H1 (cell line): ENCODE data around the gene TRDN. TPM values are rescaled to one million over a fixed set of nuclear protein-coding genes. Genes with fewer than 3 reads are reported as not detected.

ENCODE experiments used
- CTCF ChIA-PET: fragments of 300-600 bp; sonication (Branson Sonifier 250); formaldehyde crosslinking; loops from one replicate; lab custom pipeline; 2021; ENCODE audit not compliant: partially characterized antibody; lab: Charles Lee
- POLR2A ChIA-PET: fragments of 300-600 bp; sonication (Branson Sonifier 250); formaldehyde crosslinking; loops from one replicate; lab custom pipeline; 2021; ENCODE audit warnings: inconsistent platforms; ENCODE audit not compliant: partially characterized antibody; lab: Charles Lee
- DNase-seq, 2 experiments: peaks; one replicate each; pipeline versions ENCODE4 v3.0.0 to v3.0.0-alpha.2; 2010 to 2022; ENCODE audit warnings: low spot score in 2 of 2, low read depth in 1 of 2, mixed read lengths in 1 of 2
- FAIRE-seq: peaks from 2 replicates; lab custom pipeline; 2011; peaks lifted over from hg19 to GRCh38; lab: Jason Lieb, UNC
- H2AFZ ChIP-seq: 2 replicates; pipeline ENCODE4 v1.8.1; 2012; ENCODE audit warnings: low read length, inconsistent platforms
- H2AK5ac ChIP-seq: 2 replicates; pipeline ENCODE4 v1.6.1; 2013; ENCODE audit warnings: low read depth, low read length
- H2BK120ac ChIP-seq: replicated peaks from 2 replicates; pipeline ENCODE3; 2013; ENCODE audit warnings: low read depth, low read length, inconsistent platforms
- H2BK12ac ChIP-seq: 2 replicates; pipeline ENCODE4 v1.6.1; 2013; ENCODE audit warnings: low read depth, low read length
- H2BK15ac ChIP-seq: 2 replicates; pipeline ENCODE4 v1.6.1; 2013; ENCODE audit warnings: low read length
- H2BK20ac ChIP-seq: 2 replicates; pipeline ENCODE4 v1.6.1; 2013; ENCODE audit warnings: low read length
- H2BK5ac ChIP-seq: 2 replicates; pipeline ENCODE4 v1.6.1; 2013; ENCODE audit warnings: low read depth, low read length
- H3K14ac ChIP-seq: 2 replicates; pipeline ENCODE4 v1.6.1; 2013; ENCODE audit warnings: inconsistent platforms; ENCODE audit not compliant: insufficient read length
- H3K18ac ChIP-seq: 2 replicates; pipeline ENCODE4 v1.6.1; 2013; ENCODE audit warnings: low read length; ENCODE audit errors: extremely low read depth
- H3K23ac ChIP-seq: 2 replicates; pipeline ENCODE4 v1.6.1; 2013; ENCODE audit warnings: inconsistent platforms; ENCODE audit not compliant: insufficient read length
- H3K23me2 ChIP-seq: 2 replicates; pipeline ENCODE4 v1.6.1; 2013; ENCODE audit warnings: low read depth, low read length
- H3K27ac ChIP-seq: 2 replicates; pipeline ENCODE4 v1.6.1; 2011; ENCODE audit warnings: low read depth, low read length, inconsistent platforms
- H3K27me3 ChIP-seq, 4 experiments: replicated peaks in 1 of 4; 1 replicate in 1 of 4; 2 replicates in 3 of 4; pipeline versions ENCODE4 v1.6.1 to v1.8.1; 2011 to 2013; ENCODE audit warnings: low read length in 3 of 4, mild to moderate bottlenecking in 3 of 4, inconsistent platforms in 2 of 4, mixed read lengths in 2 of 4, moderate library complexity in 1 of 4; ENCODE audit not compliant: control insufficient read depth in 3 of 4, insufficient read depth in 3 of 4; ENCODE audit errors: extremely low read depth in 1 of 4
- H3K36me3 ChIP-seq, 4 experiments: 2 replicates each; pipeline versions ENCODE4 v1.6.1 to v1.8.1; 2011 to 2013; ENCODE audit warnings: mild to moderate bottlenecking in 4 of 4, low read length in 3 of 4, moderate library complexity in 2 of 4, control low read depth in 1 of 4, inconsistent platforms in 1 of 4; ENCODE audit not compliant: insufficient read depth in 4 of 4, control insufficient read depth in 2 of 4
- H3K4ac ChIP-seq: replicated peaks from 2 replicates; pipeline ENCODE3; 2013; ENCODE audit warnings: low read length, low read depth, mixed read lengths, inconsistent platforms; ENCODE audit not compliant: insufficient read length
- H3K4me1 ChIP-seq, 4 experiments: replicated peaks in 1 of 4; 1 replicate in 1 of 4; 2 replicates in 3 of 4; pipeline versions ENCODE4 v1.6.1 to v1.8.1; 2011 to 2013; ENCODE audit warnings: low read length in 3 of 4, inconsistent platforms in 2 of 4, mixed read lengths in 1 of 4; ENCODE audit not compliant: insufficient read depth in 4 of 4, control insufficient read depth in 3 of 4
- H3K4me2 ChIP-seq, 2 experiments: 2 replicates each; pipeline versions ENCODE4 v1.6.1 to v1.8.1; 2011 to 2013; ENCODE audit warnings: low read depth in 2 of 2, low read length in 2 of 2, control low read depth in 1 of 2, inconsistent platforms in 1 of 2, mild to moderate bottlenecking in 1 of 2; ENCODE audit not compliant: insufficient read depth in 1 of 2
- H3K4me3 ChIP-seq, 4 experiments: fragments of 200-600, 300-600 bp in 1 of 4; sonication (generic), shearing (Covaris generic), sonication (Bioruptor Twin) in 1 of 4; 2 replicates each; pipeline versions ENCODE4 v1.5.1 to v1.8.1; 2011 to 2016; ENCODE audit warnings: low read length in 4 of 4, low read depth in 3 of 4, control low read depth in 2 of 4, inconsistent platforms in 2 of 4, mild to moderate bottlenecking in 2 of 4, mixed read lengths in 1 of 4, moderate library complexity in 1 of 4; ENCODE audit not compliant: insufficient read depth in 2 of 4; ENCODE audit errors: extremely low read depth in 1 of 4
- H3K56ac ChIP-seq: replicated peaks from 2 replicates; pipeline ENCODE3; 2013; ENCODE audit warnings: low read depth, mild to moderate bottlenecking, mixed read lengths, low read length, inconsistent platforms; ENCODE audit not compliant: insufficient read length
- H3K79me1 ChIP-seq: 2 replicates; pipeline ENCODE4 v1.6.1; 2013; ENCODE audit warnings: low read depth, low read length, control low read depth
- H3K79me2 ChIP-seq, 2 experiments: 2 replicates each; pipeline versions ENCODE4 v1.6.1 to v1.8.1; 2012 to 2013; ENCODE audit warnings: low read length in 2 of 2, mild to moderate bottlenecking in 2 of 2, inconsistent platforms in 1 of 2; ENCODE audit not compliant: insufficient read depth in 2 of 2, control insufficient read depth in 1 of 2
- H3K9ac ChIP-seq, 4 experiments: replicated peaks in 1 of 4; 1 replicate in 1 of 4; 2 replicates in 3 of 4; pipeline versions ENCODE4 v1.6.1 to v1.8.1; 2011 to 2013; ENCODE audit warnings: low read depth in 3 of 4, low read length in 3 of 4, control low read depth in 2 of 4, mild to moderate bottlenecking in 2 of 4, moderate library complexity in 2 of 4, inconsistent platforms in 1 of 4; ENCODE audit errors: extremely low read depth in 1 of 4
- H3K9me3 ChIP-seq, 2 experiments: 2 replicates each; pipeline versions ENCODE4 v1.6.1 to v1.8.1; 2012 to 2013; ENCODE audit warnings: mild to moderate bottlenecking in 2 of 2, moderate library complexity in 2 of 2, control low read depth in 1 of 2, inconsistent platforms in 1 of 2, low read depth in 1 of 2, low read length in 1 of 2, mixed read lengths in 1 of 2; ENCODE audit not compliant: insufficient read depth in 2 of 2
- H4K20me1 ChIP-seq, 2 experiments: replicated peaks in 1 of 2; 2 replicates each; pipeline versions ENCODE3 to v1.8.1; 2011 to 2013; ENCODE audit warnings: inconsistent platforms in 2 of 2, low read length in 2 of 2, mild to moderate bottlenecking in 1 of 2; ENCODE audit not compliant: insufficient read depth in 2 of 2, control insufficient read depth in 1 of 2
- H4K5ac ChIP-seq: 2 replicates; pipeline ENCODE4 v1.6.1; 2013; ENCODE audit warnings: low read length, low read depth, mixed read lengths, inconsistent platforms; ENCODE audit not compliant: insufficient read length
- H4K8ac ChIP-seq: 2 replicates; pipeline ENCODE4 v1.8.0; 2013; ENCODE audit warnings: mild to moderate bottlenecking, moderate library complexity, low read length, inconsistent platforms; ENCODE audit not compliant: insufficient read depth; ENCODE audit errors: extremely low read depth
- H4K91ac ChIP-seq: replicated peaks from 2 replicates; pipeline ENCODE3; 2013; ENCODE audit warnings: low read length, mixed read lengths, inconsistent platforms; ENCODE audit not compliant: insufficient read length
- EP300 ChIP-seq, 2 experiments: IDR thresholded peaks; 1 replicate in 1 of 2; 2 replicates in 1 of 2; pipeline ENCODE4 v1.6.1; 2011 to 2012; ENCODE audit warnings: low read depth in 2 of 2, low read length in 2 of 2, mild to moderate bottlenecking in 2 of 2, borderline replicate concordance in 1 of 2, inconsistent platforms in 1 of 2, moderate library complexity in 1 of 2
- JUN ChIP-seq: IDR thresholded peaks from 2 replicates; pipeline ENCODE4 v1.6.1; 2011; ENCODE audit warnings: low read depth, mild to moderate bottlenecking, improper control_type of control experiment, low read length
- KDM1A ChIP-seq: fragments of 200-600, 300-600 bp; sonication (generic); IDR thresholded peaks from 2 replicates; pipeline ENCODE4 v1.7.1; 2016; ENCODE audit warnings: mild to moderate bottlenecking, low read length, borderline replicate concordance
- NRF1 ChIP-seq: IDR thresholded peaks from 2 replicates; pipeline ENCODE4 v1.6.1; 2011; ENCODE audit warnings: mild to moderate bottlenecking, low read depth, low read length, improper control_type of control experiment
- PHF8 ChIP-seq: fragments of 200-600 bp; sonication (generic); conservative IDR thresholded peaks from 2 replicates; pipeline ENCODE4 v1.7.1; 2012; ENCODE audit warnings: low read depth, mild to moderate bottlenecking, inconsistent platforms, low read length, moderate library complexity
- SAP30 ChIP-seq: fragments of 300-600 bp; sonication (generic); IDR thresholded peaks from 2 replicates; pipeline ENCODE4 v1.7.1; 2012; ENCODE audit warnings: low read length, moderate library complexity, mild to moderate bottlenecking, inconsistent platforms; ENCODE audit not compliant: insufficient read depth, insufficient replicate concordance
- polyA plus RNA-seq, 7 experiments: library from polyadenylated mRNA; depleted of rRNA in 3 of 7; stranded (reverse) in 5 of 7; unstranded in 2 of 7; fragments of >200 nt in 5 of 7; fragments of 200-250 nt in 2 of 7; gene quantifications; 1 replicate in 5 of 7; 2 replicates in 1 of 7; 4 replicates in 1 of 7; pipeline versions ENCODE4 v1.2.1 to v1.2.3, GENCODE V29; 2011 to 2013; ENCODE audit warnings: missing spikeins in 2 of 7, mixed read lengths in 2 of 7
- total RNA-seq: library from RNA; stranded (reverse); fragmentation: NEBNext Ultra II Directional; extraction: Animal tissue kit (Norgen Biotek cat#: 25700); gene quantifications from 2 replicates; pipeline ENCODE4 v1.2.1, GENCODE V29; 2021

TRDN gene
- total and polyA plus RNA-seq, 2 of the 8 experiments (the other 6 are each of a cell fraction or from before 2014, with no cell fraction given): 1.6 to 41.6 TPM

DNA sequence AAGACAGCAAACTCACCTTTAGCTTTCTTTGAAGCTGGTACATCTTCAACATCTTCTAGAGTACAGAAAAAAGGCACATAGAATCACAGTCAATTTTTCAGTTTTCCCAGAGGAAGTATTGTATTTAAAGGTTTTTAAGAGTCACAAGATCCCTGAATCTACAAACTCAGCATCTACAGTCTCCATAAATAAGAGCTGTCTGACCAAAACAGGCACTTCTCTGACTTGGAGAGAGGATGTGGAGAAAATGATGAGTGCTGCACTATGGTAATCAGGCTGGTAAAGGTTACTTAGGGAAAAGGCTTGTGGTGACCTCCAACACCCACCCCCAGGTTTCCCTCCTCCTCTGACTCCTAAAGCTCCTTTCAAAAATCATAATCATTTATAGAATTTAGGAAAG lies 412.7 kb downstream of the TRDN start:
- no peaks in the 10 kb centered on the region for H3K79me2 ChIP-seq
- no peak overlapping the region for H3K4me2 ChIP-seq
- no peaks in the 10 kb centered on the region for H3K36me3 ChIP-seq
- no peak overlapping the region; the same call in 1 of the 2 replicates for H2AFZ ChIP-seq
- no peaks in the 10 kb centered on the region for H3K79me1 ChIP-seq
- H2BK20ac ChIP-seq: no peak overlapping the region
- no peak overlapping the region for H3K18ac ChIP-seq
- no peak overlapping the region for H3K14ac ChIP-seq
- FAIRE-seq (no peak), DNase-seq (no peak)
- H3K27me3 ChIP-seq: no peaks in the 10 kb centered on the region
- no peak overlapping the region for H2BK120ac ChIP-seq
- no peak overlapping the region for H3K4ac ChIP-seq
- no peaks in the 10 kb centered on the region for H3K9me3 ChIP-seq
- POLR2A ChIA-PET: no interaction called here
- H3K56ac ChIP-seq: no peak overlapping the region
- H3K23me2 ChIP-seq: no peaks in the 10 kb centered on the region
- no peaks in the 10 kb centered on the region for H3K4me1 ChIP-seq
- H2BK5ac ChIP-seq: no peak overlapping the region
- H3K4me3 ChIP-seq: no peak overlapping the region
- H2BK12ac ChIP-seq: no peak overlapping the region
- no peak overlapping the region for H2BK15ac ChIP-seq
- H4K20me1 ChIP-seq: no peaks in the 10 kb centered on the region
- no peak overlapping the region for H3K23ac ChIP-seq
- no peak overlapping the region for H3K27ac ChIP-seq
- H3K9ac ChIP-seq: no peak overlapping the region
- CTCF ChIA-PET: no interaction called here
- H2AK5ac ChIP-seq: no peak overlapping the region
- TF ChIP-seq KDM1A: no peak
- TF ChIP-seq EP300 (IDR thresholded peaks at IDR 0.05; ENCODE audit: borderline replicate concordance in 1 of 2, low read depth in 2 of 2, low read length in 2 of 2): no peak
- TF ChIP-seq PHF8: no peak
- no peak for TF ChIP-seq JUN
- TF ChIP-seq SAP30: no peak
- no peak for TF ChIP-seq NRF1
- H4K91ac ChIP-seq: no peak overlapping the region
- no peak overlapping the region for H4K8ac ChIP-seq
- no peak overlapping the region for H4K5ac ChIP-seq
